ENCODE results near the gene GGT6. TPM values are rescaled to one million over a fixed set of nuclear protein-coding genes. Genes with fewer than 3 reads are reported as not detected.

GGT6 gene
- polyA plus RNA-seq, 1 of the 3 experiments (the other 2 are of a cell fraction) = not detected

GRCh38 chr17:4510618-4510941 lies 49.8 kb downstream of the GGT6 start:
- Histone ChIP-seq H3K36me3 (replicated peaks in 1 of 2; ENCODE audit: control insufficient read depth in 1 of 2, insufficient read depth in 2 of 2, low read length in 1 of 2) (no peaks in the 10 kb centered on the region), H3K9me3 (no peaks in the 10 kb centered on the region), H3K27ac (ENCODE audit: low read depth in 2 of 2, low read length in 1 of 2) (no peak overlapping the region), H3K9me2 (no peaks in the 10 kb centered on the region), H3K9ac (no peak overlapping the region), H3K79me2 (ENCODE audit: insufficient read depth) (no peaks in the 10 kb centered on the region), H3K4me1 (ENCODE audit: control insufficient read depth in 1 of 2, insufficient read depth in 2 of 2, low read depth in 1 of 2, low read length in 1 of 2) (no peaks in the 10 kb centered on the region; a peak in 1 of 4 replicates), H3F3A (replicated peaks; ENCODE audit: insufficient read depth) (no peaks in the 10 kb centered on the region), H4K20me1 (ENCODE audit: insufficient read depth) (no peaks in the 10 kb centered on the region), H3K4me2 (no peak overlapping the region), H3K4me3 (ENCODE audit: low read depth in 2 of 2, low read length in 1 of 2) (no peak overlapping the region), H3K27me3 (ENCODE audit: insufficient read depth) (no peaks in the 10 kb centered on the region), H2AFZ (ENCODE audit: low read depth) (no peak overlapping the region)
- POLR2A ChIA-PET = no interaction called here
- CTCF ChIA-PET = interaction anchor here (0.9 to 1.5 kb wide), 2 partner anchors 8 to 90 kb away, joined by 3 to 4 read pairs; no protein-coding TSS in a partner anchor
- TF ChIP-seq EZH2phosphoT487 (IDR thresholded peaks at IDR 0.05; ENCODE audit: borderline replicate concordance, low read depth) = no peak
- no peak for TF ChIP-seq POLR2AphosphoS5 (IDR thresholded peaks at IDR 0.05; ENCODE audit: low read depth, low read length)
- TF ChIP-seq MEF2A (IDR thresholded peaks at IDR 0.05; ENCODE audit: borderline replicate concordance, low read depth) = no peak
- no peak for TF ChIP-seq RFX5 (IDR thresholded peaks at IDR 0.05; ENCODE audit: low read length)
- no peak for TF ChIP-seq MXI1 (IDR thresholded peaks at IDR 0.05; ENCODE audit: low read depth, low read length)
- no peak for TF ChIP-seq JUND (IDR thresholded peaks at IDR 0.05)
- DNase-seq = no peak
- 64% methylated on average over 10 of the region's 11 CpGs for WGBS (ENCODE audit: low lambda C conversion rate)

- no peak for DNase-seq
- ChIA-PET CTCF (interaction anchor here (0.9 to 1.5 kb wide), 2 partner anchors 9 to 89 kb away, joined by 3 to 4 read pairs; no protein-coding TSS in a partner anchor), POLR2A (no interaction called here)
- Histone ChIP-seq H3K4me2 (no peak overlapping the region), H3K9me2 (no peaks in the 10 kb centered on the region), H3K36me3 (replicated peaks in 1 of 2; ENCODE audit: control insufficient read depth in 1 of 2, insufficient read depth in 2 of 2, low read length in 1 of 2) (no peaks in the 10 kb centered on the region), H3F3A (replicated peaks; ENCODE audit: insufficient read depth) (no peaks in the 10 kb centered on the region), H3K27me3 (ENCODE audit: insufficient read depth) (no peaks in the 10 kb centered on the region), H2AFZ (ENCODE audit: low read depth) (no peak overlapping the region), H3K27ac (ENCODE audit: low read depth in 2 of 2, low read length in 1 of 2) (no peak overlapping the region), H3K4me3 (ENCODE audit: low read depth in 2 of 2, low read length in 1 of 2) (no peak overlapping the region), H3K79me2 (ENCODE audit: insufficient read depth) (no peaks in the 10 kb centered on the region), H4K20me1 (ENCODE audit: insufficient read depth) (no peaks in the 10 kb centered on the region), H3K4me1 (ENCODE audit: control insufficient read depth in 1 of 2, insufficient read depth in 2 of 2, low read depth in 1 of 2, low read length in 1 of 2) (no peaks in the 10 kb centered on the region; a peak in 1 of 4 replicates), H3K9me3 (no peaks in the 10 kb centered on the region), H3K9ac (no peak overlapping the region)
- 74% methylated on average over 8 of the region's 21 CpGs for WGBS (ENCODE audit: low lambda C conversion rate)
- no peak for TF ChIP-seq TEAD4 (IDR thresholded peaks at IDR 0.05; ENCODE audit: borderline replicate concordance, insufficient read depth)
- no peak for TF ChIP-seq MEF2A (IDR thresholded peaks at IDR 0.05; ENCODE audit: borderline replicate concordance, low read depth)
- no peak for TF ChIP-seq YY1 (IDR thresholded peaks at IDR 0.05; ENCODE audit: low read depth)
- no peak for TF ChIP-seq USF2 (IDR thresholded peaks at IDR 0.05; ENCODE audit: borderline replicate concordance, low read depth, low read length)
- TF ChIP-seq CTCF (IDR thresholded peaks at IDR 0.05) = no peak
- no peak for TF ChIP-seq RAD21 (IDR thresholded peaks at IDR 0.05; ENCODE audit: low read length)
- no peak for TF ChIP-seq ELF1 (IDR thresholded peaks at IDR 0.05)
- no peak for TF ChIP-seq JUND (IDR thresholded peaks at IDR 0.05)
- TF ChIP-seq ZBTB33 (IDR thresholded peaks at IDR 0.05; ENCODE audit: borderline replicate concordance, low read depth) = no peak
- no peak for TF ChIP-seq TCF12 (IDR thresholded peaks at IDR 0.05)
- no peak for TF ChIP-seq POLR2AphosphoS5 (IDR thresholded peaks at IDR 0.05; ENCODE audit: low read depth, low read length)
- TF ChIP-seq PBX3 (IDR thresholded peaks at IDR 0.05) = no peak
- TF ChIP-seq EZH2phosphoT487 (IDR thresholded peaks at IDR 0.05; ENCODE audit: borderline replicate concordance, low read depth) = no peak
- TF ChIP-seq REST (IDR thresholded peaks at IDR 0.05; ENCODE audit: low read depth, low read length) = no peak
- TF ChIP-seq RXRA (IDR thresholded peaks at IDR 0.05; ENCODE audit: borderline replicate concordance, low read depth) = no peak
- no peak for TF ChIP-seq MXI1 (IDR thresholded peaks at IDR 0.05; ENCODE audit: low read depth, low read length)
Measured at GRCh38 chr17:4509923-4510617, 50.3 kb downstream of the GGT6 start.

Data from SK-N-SH (cell line).